ENCODE measurements around the gene HLCS.

GRCh38 chr21:36735201-36735515, 231.3 kb downstream of the HLCS start:
- TF ChIP-seq, protein P1, sequence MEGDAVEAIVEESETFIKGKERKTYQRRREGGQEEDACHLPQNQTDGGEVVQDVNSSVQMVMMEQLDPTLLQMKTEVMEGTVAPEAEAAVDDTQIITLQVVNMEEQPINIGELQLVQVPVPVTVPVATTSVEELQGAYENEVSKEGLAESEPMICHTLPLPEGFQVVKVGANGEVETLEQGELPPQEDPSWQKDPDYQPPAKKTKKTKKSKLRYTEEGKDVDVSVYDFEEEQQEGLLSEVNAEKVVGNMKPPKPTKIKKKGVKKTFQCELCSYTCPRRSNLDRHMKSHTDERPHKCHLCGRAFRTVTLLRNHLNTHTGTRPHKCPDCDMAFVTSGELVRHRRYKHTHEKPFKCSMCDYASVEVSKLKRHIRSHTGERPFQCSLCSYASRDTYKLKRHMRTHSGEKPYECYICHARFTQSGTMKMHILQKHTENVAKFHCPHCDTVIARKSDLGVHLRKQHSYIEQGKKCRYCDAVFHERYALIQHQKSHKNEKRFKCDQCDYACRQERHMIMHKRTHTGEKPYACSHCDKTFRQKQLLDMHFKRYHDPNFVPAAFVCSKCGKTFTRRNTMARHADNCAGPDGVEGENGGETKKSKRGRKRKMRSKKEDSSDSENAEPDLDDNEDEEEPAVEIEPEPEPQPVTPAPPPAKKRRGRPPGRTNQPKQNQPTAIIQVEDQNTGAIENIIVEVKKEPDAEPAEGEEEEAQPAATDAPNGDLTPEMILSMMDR (IDR thresholded peaks at IDR 0.05) = no peak
- TF ChIP-seq POLR2A (IDR thresholded peaks at IDR 0.05) (no peak), POLR2AphosphoS5 (IDR thresholded peaks at IDR 0.05) (no peak)

Measured in sigmoid colon (tissue), 4 donors.